Stimulated activated memory B cell treated with anti-CD40 and anti-IgM and Interleukin-4, amounts not matched to agents 10 μg/mL and 1 μg/mL and 100 μg/mL, for 72 hours (primary cell): ENCODE results near the gene ACLY.
A peak's percentile ranks its signal among the peaks of the same experiment; 100 is the strongest.

Experiments
- ATAC-seq: fragments of 150-1000 bp; cut with Tn5 transposase; 2 replicates; pipeline ENCODE4 v1.10.0; 2021
- H3K27ac Mint-ChIP-seq: one replicate; pipeline ENCODE4 v1.8.0; 2022; ENCODE audit warnings: mild to moderate bottlenecking, mixed read lengths
- H3K27me3 Mint-ChIP-seq: one replicate; pipeline ENCODE4 v1.8.0; 2022; ENCODE audit warnings: mixed read lengths
- H3K36me3 Mint-ChIP-seq: one replicate; pipeline ENCODE4 v1.8.0; 2022; ENCODE audit warnings: mixed read lengths
- H3K4me1 Mint-ChIP-seq: one replicate; pipeline ENCODE4 v1.8.0; 2022; ENCODE audit warnings: mixed read lengths
- H3K4me3 Mint-ChIP-seq: one replicate; pipeline ENCODE4 v1.8.0; 2022; ENCODE audit warnings: mild to moderate bottlenecking, moderate library complexity, mixed read lengths
- H3K9me3 Mint-ChIP-seq: one replicate; pipeline ENCODE4 v1.8.0; 2022; ENCODE audit warnings: mixed read lengths

Gene ACLY

DNA sequence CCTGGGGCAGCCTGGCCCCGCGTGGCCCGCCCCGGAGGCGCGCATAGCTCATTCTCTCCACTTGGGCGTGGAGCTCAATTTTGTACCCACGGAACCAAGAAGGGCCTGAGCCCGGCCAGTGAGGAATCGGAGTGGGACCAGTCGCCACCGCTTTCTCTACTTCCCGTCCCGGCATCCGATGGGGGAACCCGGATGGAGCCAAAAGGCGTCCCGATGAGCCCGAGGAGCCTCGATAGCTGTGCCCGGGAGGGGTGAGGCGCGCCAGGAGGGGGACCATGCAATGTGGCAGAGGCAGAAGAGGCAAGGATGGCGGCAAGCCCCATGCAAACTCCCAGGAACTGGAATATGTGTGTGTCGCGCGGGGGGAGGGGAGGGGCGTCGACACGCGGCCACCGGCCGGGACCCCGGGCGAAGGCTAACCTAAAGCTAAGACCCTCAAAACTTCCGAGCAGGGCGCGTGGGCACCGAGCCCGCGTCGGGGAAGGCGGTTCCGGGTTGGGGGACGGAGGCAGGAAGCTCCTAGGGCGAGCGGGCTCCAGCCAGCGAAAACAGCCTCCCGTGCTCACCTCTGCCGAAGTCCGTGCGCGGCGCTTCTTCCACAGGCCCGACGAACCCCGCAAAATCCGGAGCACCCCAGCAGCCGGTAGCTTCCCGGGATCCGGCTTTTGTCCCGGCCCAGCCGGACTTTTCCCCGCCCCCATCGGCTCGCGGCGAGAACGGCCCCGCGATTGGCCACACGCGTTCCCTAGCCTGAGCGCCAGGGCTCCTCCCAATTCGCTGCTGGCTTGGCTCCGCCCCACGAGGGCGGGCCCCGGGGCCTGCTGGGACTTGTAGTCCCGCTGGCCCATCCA is at the start of gene ACLY:
Gene ACLY (minus strand): TSS at position 638 of the 851 bp plus-strand sequence. CDS start 5,078 bp downstream, outside the sequence.
- H3K27ac Mint-ChIP-seq = peak within 1 kb of the TSS; percentile 88
- peaks cover 11% of the 10 kb centered on the region for H3K36me3 Mint-ChIP-seq
- no peaks in the 10 kb centered on the region for H3K27me3 Mint-ChIP-seq
- peak within 1 kb of the TSS; percentile 97 for H3K4me3 Mint-ChIP-seq
- ATAC-seq = peak; percentile 100
- no peaks in the 10 kb centered on the region for H3K9me3 Mint-ChIP-seq
- peaks cover 39% of the 10 kb centered on the region for H3K4me1 Mint-ChIP-seq

GRCh38 chr17:41967921-41968578 is 49.3 kb upstream of the ACLY start:
- H3K27me3 Mint-ChIP-seq = no peaks in the 10 kb centered on the region
- no peaks in the 10 kb centered on the region for H3K9me3 Mint-ChIP-seq
- ATAC-seq = no peak
- peak overlapping the region; percentile 38 for H3K27ac Mint-ChIP-seq
- H3K4me3 Mint-ChIP-seq = peak overlapping the region; percentile 79
- peaks cover 8% of the 10 kb centered on the region for H3K36me3 Mint-ChIP-seq
- H3K4me1 Mint-ChIP-seq = peaks cover 64% of the 10 kb centered on the region

DNA sequence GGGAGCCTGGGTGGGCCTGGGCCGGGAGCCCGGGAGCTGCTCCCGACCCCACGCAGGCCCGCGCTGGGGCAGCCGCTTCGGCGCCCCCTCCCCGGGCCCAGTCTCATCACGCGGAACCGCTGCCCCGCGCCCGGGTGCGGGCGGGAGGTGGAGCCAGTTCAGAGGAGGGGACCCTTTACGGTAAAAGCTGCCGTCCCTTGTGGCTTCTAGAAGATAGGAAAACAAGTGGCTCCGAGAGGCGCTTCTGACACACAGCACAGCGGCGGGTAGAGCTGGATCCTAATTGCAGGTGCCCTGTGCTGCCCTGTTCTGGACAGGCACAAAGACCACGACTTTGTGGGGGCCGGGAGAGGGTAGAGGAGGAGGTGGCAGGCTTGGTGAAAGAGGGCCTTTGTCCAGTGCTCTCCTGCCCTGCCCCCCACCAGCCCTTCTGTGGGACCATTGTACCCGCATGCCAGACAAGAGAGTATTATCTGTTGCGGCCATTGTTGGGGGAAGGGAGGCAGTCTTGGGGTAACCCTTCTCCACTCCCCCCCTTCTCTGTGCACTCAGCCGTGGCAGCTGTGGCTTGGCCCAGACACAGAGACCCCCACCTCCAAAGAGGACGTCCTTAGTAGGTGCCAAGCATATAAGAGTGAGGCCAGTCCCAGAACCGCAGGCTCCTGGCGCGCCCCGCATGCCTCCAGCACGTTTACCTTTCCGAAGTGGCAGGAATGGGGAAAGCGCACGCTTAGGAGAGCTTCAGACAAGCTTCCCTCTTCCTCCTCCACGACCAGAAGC is 48.6 kb upstream of the ACLY start:
- H3K4me3 Mint-ChIP-seq = peak overlapping the region; percentile 79
- ATAC-seq = peak; percentile 14
- peaks cover 3% of the 10 kb centered on the region for H3K36me3 Mint-ChIP-seq
- H3K27ac Mint-ChIP-seq = peak overlapping the region; percentile 38
- no peaks in the 10 kb centered on the region for H3K9me3 Mint-ChIP-seq
- H3K27me3 Mint-ChIP-seq = no peaks in the 10 kb centered on the region
- H3K4me1 Mint-ChIP-seq = peaks cover 57% of the 10 kb centered on the region

GRCh38 chr17:41966463-41967140 is 47.9 kb upstream of the ACLY start, which contains the start of gene CNP:
TSS of gene CNP (plus strand) at chr17:41966795. CDS start at chr17:41966885, 90 bp downstream.
- Mint-ChIP-seq H3K36me3 (no peaks in the 10 kb centered on the region), H3K4me3 (peak within 1 kb of the TSS; percentile 79), H3K27me3 (no peaks in the 10 kb centered on the region), H3K9me3 (no peaks in the 10 kb centered on the region), H3K27ac (peak within 1 kb of the TSS; percentile 38), H3K4me1 (peaks cover 50% of the 10 kb centered on the region)
- ATAC-seq = peak; percentile 92

- H3K4me3 Mint-ChIP-seq = peak overlapping the region; percentile 79
- ATAC-seq = peak; percentile 74
- H3K27ac Mint-ChIP-seq = peak overlapping the region; percentile 38
- H3K9me3 Mint-ChIP-seq = no peaks in the 10 kb centered on the region
- peaks cover 44% of the 10 kb centered on the region for H3K4me1 Mint-ChIP-seq
- H3K36me3 Mint-ChIP-seq = no peaks in the 10 kb centered on the region
- H3K27me3 Mint-ChIP-seq = no peaks in the 10 kb centered on the region
Observed at GRCh38 chr17:41965694-41966462, 47.1 kb upstream of the ACLY start.

DNA sequence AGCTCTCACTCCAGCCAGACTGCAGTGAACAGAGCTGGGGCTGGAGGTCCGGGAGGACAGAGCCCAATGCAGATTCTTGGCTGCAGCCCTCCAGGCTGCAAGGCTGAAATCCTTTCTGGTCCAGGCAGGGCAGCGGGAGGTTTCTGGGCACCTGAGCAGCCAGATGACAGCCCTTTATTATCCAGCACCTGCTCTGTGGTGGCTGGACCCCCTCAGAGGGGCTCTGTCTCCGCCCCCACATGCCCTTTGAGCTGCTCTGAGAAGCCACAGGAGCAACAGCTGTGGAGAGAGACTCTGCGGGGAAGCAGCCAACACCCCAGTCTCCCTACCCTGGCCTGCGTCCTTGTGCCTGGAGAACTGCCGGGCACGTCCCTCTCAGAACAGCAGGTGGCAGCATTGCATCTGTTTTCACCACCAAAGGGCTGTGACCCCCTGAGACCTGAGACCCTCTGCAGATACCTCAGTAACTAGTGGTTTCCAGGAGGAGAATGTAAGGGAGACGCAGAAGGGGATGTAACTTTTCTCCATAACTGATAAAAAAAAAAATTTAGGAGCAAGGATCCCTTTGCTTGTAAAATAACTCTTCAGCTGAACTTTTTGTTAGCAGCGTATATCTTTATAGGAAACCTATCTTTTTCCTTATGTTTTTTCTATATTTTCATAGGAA is 44.1 kb upstream of the ACLY start:
- ATAC-seq = no peak
- H3K36me3 Mint-ChIP-seq = no peaks in the 10 kb centered on the region
- peaks cover 1% of the 10 kb centered on the region for H3K27me3 Mint-ChIP-seq
- no peaks in the 10 kb centered on the region for H3K9me3 Mint-ChIP-seq
- no peak overlapping the region for H3K27ac Mint-ChIP-seq
- H3K4me3 Mint-ChIP-seq = no peak overlapping the region
- peaks cover 24% of the 10 kb centered on the region for H3K4me1 Mint-ChIP-seq

DNA sequence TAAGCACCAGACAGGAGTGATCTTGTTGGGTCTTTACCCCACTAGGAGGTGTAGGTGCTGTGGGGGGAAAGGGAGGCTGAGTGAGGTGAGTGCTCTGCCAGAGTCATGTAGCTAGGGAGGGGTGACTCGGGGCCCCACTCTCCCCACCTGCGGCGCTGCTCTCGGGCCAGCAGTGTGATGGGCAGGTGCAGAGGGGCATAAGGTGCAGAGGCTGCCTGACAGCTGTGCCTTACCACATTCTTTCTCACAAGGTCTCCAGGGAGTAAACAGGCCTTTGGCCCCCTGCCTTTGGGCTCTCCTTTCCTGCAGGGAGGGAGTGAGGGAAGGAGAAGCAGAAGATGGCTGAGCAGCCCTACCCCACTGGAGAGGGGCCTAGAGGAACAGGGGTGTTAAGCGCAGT is 43.4 kb upstream of the ACLY start:
- Mint-ChIP-seq H3K27ac (no peak overlapping the region), H3K9me3 (no peaks in the 10 kb centered on the region), H3K36me3 (no peaks in the 10 kb centered on the region), H3K27me3 (peaks cover 9% of the 10 kb centered on the region), H3K4me1 (peaks cover 16% of the 10 kb centered on the region), H3K4me3 (no peak overlapping the region)
- no peak for ATAC-seq

DNA sequence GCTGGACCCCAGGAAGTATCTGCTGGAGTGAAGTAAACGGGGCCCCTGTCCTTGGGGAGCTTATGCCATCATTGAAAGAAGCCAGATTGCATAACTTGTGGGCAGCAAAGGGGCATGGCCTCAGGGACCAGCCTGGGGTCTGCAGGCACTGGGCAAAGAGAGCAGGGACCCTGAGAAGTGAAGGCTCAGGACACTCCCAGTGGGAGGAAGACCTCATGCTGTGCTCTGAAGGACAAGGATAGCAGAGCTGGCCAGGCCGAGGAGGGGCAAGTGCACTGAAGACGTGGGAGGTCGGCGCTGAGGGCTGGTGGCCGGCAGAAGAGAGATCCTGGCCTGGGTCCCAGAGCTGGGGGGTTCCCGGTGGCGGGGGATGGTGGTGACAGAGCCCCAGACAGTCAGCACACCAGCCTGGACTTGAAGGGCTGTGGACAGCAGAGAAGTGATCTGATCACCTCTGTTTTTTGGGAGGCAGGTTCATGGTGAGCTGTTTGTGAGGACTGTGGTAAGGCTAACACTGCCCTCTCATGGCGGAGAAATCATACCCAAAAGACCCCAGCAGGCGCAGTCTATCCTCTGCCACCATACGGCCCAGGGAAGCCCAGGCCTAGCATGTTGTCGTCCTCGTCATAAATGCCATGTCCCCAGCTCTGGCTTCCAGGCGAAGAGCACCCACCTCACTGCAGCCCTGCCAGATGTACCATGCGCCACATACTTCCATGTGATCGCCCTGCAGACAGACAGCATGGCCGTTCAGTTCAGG is 40.8 kb upstream of the ACLY start:
- H3K27me3 Mint-ChIP-seq = peaks cover 9% of the 10 kb centered on the region
- ATAC-seq = no peak
- no peaks in the 10 kb centered on the region for H3K9me3 Mint-ChIP-seq
- H3K27ac Mint-ChIP-seq = no peak overlapping the region
- no peak overlapping the region for H3K4me3 Mint-ChIP-seq
- no peaks in the 10 kb centered on the region for H3K4me1 Mint-ChIP-seq
- no peaks in the 10 kb centered on the region for H3K36me3 Mint-ChIP-seq

DNA sequence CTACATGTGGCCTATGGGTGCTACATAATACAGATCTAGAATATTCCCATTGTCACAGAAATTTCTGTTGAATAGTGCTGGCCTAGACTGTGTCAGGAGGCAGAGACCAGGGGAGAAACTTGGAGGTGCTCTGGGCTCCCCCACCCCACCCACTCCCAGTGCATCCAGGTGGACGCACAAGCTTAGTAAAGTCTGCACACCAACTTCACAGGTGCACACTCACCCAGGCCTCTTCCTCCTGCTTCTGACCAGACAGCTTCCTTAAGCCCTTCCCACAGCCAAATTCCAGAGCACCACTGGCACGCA is 40.2 kb upstream of the ACLY start:
- no peaks in the 10 kb centered on the region for H3K36me3 Mint-ChIP-seq
- no peak overlapping the region for H3K27ac Mint-ChIP-seq
- no peak overlapping the region for H3K4me3 Mint-ChIP-seq
- no peaks in the 10 kb centered on the region for H3K9me3 Mint-ChIP-seq
- no peak for ATAC-seq
- peaks cover 9% of the 10 kb centered on the region for H3K27me3 Mint-ChIP-seq
- no peaks in the 10 kb centered on the region for H3K4me1 Mint-ChIP-seq

DNA sequence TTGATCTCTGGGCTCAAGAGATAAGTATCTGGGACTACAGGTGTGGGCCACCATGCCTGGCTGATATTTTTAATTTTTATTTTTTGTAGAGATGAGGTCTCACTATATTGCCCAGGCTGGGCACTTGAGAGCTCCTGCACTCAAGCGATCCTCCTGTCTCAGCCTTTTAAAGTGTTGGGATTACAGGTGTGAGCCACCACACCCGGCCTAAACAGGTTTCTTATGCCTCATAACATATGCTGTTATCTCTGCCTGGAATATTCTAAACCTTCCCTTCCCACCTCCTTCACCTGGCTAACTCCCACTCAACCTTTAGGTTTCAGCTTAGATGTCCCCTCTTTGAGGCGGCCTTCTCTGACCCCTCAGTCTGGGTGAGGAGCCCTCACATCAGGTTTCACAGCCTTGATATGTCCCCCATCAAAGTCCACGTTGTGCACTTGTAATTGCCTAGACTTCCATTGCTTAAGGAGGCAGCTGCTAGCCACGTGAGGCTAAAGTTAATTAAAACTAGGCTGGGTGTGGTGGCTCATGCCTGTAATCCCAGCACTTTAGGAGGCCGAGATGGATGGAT is 39.2 kb upstream of the ACLY start:
- peaks cover 9% of the 10 kb centered on the region for H3K27me3 Mint-ChIP-seq
- no peak overlapping the region for H3K27ac Mint-ChIP-seq
- no peak overlapping the region for H3K4me3 Mint-ChIP-seq
- no peak for ATAC-seq
- H3K9me3 Mint-ChIP-seq = no peaks in the 10 kb centered on the region
- no peaks in the 10 kb centered on the region for H3K36me3 Mint-ChIP-seq
- no peaks in the 10 kb centered on the region for H3K4me1 Mint-ChIP-seq

DNA sequence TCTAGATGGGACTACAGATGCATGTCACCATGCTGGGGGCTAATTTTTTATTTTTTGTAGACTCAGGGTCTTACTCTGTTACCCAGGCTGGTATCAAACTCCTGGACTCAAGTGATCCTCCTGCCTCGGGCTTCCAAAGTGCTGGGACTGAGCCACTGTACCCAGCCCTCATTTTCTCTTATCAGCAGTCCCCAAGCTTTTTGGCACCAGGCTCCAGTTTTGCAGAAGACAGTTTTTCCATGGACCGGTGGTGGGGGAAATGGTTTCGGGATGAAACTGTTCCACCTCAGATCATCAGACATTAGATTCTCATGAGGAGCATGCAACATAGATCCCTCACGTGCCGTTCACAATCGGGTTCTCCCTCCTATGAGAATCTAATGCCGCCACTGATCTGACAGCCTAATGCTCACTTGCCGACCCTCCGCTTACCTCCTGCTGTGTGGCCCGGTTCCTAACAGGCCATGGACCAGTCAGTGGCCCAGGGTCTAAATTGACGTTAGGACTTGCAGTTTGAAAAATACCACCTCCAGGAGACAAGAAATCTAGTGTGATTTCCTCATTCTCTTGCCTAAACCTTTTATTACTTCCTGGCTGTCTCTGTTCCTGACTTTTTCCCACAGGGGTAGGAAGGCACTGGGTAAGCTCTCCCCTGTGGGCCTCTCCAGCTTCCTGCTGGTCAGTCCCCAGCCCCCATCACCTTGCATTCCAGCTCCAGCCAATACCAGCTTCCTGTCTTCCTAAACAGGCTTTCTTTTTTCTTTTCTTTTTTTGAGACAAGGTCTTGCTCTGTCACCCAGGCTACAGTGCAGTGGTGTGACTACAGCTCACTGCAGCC is 38.5 kb upstream of the ACLY start:
- no peak for ATAC-seq
- no peak overlapping the region for H3K27ac Mint-ChIP-seq

GRCh38 chr17:41956522-41956921 is 37.8 kb upstream of the ACLY start:
- Mint-ChIP-seq H3K27me3 (peaks cover 9% of the 10 kb centered on the region), H3K36me3 (no peaks in the 10 kb centered on the region), H3K4me3 (no peak overlapping the region), H3K9me3 (no peaks in the 10 kb centered on the region), H3K27ac (no peak overlapping the region), H3K4me1 (no peaks in the 10 kb centered on the region)
- ATAC-seq = no peak

More for the DNA sequence above, 38.5 kb upstream of the ACLY start:
- no peaks in the 10 kb centered on the region for H3K9me3 Mint-ChIP-seq
- H3K4me1 Mint-ChIP-seq = no peaks in the 10 kb centered on the region
- no peaks in the 10 kb centered on the region for H3K36me3 Mint-ChIP-seq
- peaks cover 9% of the 10 kb centered on the region for H3K27me3 Mint-ChIP-seq
- H3K4me3 Mint-ChIP-seq = no peak overlapping the region
